Epidermal melanocyte (primary cell): ENCODE results near the gene SVBP.
"Not testable (repeated sequence)": the region's sequence is repeated elsewhere in the genome, so short reads cannot be mapped to it uniquely, and the experiment has no call there.

Experiments
- DNase-seq: peaks from one replicate; pipeline ENCODE4 v3.0.0; 2011; ENCODE audit warnings: low spot score; ENCODE audit not compliant: insufficient read length

The SVBP gene

DNA sequence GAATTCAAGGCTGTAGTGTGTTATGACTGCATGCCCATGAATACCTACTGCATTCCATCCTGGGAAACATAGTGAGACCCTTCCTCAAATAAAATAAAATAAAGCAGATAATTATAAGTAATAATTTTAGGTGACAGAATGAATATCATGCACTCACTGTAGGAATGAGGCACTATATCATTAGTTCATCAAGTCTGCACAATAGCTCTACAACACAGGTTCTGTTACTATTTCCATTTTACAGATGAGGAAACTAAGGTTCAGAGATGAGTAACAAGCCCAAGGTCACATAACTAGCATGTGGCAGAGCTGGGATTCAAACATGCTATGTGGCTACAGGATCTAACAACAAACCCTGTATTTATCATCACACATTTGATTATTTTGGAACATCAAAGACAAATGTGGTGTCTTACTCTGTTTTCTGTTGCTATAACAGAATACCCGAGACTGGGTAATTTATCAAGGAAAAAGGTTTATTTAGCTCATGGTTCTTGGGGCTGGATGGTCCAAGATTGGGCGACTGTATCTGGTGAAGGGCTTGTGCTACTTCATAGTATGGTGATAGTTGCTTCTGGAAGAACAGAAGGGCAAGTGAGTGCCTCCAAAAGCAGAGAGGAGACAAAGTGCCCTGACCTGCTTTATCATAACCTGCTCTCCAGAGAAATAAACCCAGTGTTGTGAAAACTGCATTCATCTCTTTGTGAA is 24.4 kb upstream of the SVBP start:
- no peak for DNase-seq

DNA sequence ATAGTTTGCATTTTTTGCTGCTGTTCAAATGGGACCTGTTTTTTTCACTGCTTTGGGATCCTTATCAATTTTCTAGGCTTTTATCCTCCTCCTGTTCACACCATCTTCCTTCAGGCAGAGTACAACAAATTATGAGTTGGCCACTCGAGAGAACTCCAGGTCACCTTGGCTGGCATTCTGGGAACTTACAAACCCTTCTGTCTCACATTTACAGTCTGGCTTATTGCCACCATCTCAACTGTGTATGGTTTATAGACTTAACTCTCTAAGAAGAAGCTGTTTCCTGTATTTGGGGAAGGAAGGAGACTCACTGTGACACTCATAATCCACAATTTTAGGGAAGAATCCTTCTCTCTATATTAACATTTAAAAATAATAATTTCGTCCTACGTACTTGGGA is 23.8 kb upstream of the SVBP start:
- no peak for DNase-seq

DNA sequence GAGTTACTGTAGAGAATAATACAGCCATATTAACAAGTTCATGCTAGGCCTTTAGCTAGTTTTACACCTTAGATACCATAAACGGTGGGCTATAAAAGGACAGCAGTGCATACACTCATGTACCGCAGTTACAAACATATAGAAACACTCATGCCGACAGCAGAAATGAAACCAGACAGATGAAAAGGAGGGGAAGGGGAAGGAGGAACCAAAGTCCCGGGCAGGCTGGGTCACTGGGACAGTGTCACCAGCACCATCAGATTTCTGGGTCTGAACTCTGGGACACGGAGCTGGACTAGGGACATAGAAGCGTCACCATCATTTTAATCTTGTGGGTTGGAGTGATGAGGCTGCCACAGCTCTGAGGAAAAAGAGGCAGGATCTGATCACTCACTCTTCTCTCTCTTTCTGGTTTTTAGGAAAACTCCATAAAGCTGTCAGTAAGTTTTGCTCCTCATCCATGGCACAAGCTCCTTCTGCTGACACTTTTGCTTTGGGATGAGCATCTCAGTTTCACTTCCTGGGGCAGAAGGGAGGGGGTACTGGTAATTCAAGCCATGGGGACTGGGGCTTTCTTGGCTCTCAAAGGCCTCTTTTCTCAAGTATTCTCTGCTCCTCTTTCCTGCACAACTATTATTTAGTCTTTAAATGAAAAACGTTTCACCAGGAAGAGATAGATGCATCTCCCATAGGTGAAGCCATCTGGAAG is 21.4 kb upstream of the SVBP start:
- DNase-seq: no peak

DNA sequence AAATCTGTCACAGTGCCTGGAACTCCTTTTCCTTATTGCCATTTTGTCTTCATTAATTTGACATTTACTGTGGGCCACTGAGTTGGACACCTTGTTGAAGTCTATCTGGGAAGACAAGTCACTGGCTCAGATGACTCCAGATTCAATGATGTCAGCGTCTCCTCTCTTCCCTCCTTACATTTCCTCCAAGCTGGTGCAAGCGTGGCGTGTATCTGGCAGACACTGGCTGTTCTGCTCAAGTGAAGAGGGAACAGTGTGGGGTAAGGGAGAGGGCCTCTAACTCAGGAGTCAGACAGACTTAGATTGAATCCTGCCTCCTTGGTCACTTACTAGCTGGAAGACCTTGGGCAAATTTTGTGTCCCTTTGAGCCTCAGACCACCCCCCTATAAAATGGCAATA is 20.5 kb upstream of the SVBP start:
- DNase-seq: no peak

DNA sequence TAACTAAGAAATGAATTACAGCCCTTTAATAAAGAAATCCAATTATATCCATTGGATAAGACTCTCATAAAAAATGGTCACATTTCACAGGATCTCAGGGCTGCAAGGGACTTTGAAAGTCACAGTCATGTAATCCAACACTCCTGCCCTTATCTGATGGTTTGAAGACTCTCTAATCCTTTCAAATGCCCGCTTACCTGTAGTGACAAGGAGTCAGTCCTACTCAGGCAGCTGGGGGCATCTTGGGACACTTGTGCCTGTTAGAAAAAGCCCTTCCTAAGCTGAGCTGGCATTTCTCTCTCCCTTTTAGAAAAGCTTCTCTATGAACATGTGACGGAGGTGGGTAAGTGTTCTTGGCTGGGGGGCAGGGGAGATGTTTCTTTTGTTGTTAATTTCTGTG is 18.2 kb upstream of the SVBP start:
- no peak for DNase-seq

DNA sequence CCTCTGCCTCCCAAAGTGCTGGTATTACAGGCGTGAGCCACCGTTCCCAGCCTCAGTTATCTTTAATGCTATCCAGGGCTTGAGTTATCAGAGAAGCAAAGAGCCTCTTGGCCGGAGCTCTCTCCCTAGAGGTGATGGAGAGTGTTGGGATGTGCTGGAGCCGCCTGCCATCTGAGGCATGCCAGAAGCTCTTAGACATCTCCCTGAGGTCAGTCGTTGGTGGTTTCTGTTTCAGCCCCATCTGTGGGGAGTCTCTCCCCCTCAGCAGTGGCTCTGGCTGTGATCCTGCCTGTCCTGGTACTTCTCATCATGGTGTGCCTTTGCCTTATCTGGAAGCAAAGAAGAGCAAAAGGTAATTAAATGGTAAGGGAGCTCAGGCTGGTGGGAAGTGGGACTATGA is 17.6 kb upstream of the SVBP start:
- no peak for DNase-seq

DNA sequence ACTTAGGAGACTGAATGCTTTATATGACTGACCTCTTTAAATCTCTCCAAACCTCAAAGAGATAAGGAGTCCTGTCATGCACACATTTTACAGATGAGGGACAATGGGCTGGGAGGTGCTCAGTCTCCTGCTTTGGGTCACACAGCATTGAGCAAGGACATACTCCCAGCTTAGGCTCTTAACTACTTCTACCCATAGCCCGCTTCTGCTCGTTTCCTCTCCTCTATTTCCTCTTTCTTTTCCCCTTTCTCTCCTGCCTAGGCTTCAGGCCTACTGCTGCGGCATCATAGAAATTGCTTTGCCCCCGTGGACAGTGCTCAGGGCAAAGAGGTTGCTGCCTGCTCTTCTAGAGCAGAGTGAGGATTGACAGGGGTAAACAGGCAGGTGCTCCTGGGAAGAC is 16.8 kb upstream of the SVBP start:
- no peak for DNase-seq

DNA sequence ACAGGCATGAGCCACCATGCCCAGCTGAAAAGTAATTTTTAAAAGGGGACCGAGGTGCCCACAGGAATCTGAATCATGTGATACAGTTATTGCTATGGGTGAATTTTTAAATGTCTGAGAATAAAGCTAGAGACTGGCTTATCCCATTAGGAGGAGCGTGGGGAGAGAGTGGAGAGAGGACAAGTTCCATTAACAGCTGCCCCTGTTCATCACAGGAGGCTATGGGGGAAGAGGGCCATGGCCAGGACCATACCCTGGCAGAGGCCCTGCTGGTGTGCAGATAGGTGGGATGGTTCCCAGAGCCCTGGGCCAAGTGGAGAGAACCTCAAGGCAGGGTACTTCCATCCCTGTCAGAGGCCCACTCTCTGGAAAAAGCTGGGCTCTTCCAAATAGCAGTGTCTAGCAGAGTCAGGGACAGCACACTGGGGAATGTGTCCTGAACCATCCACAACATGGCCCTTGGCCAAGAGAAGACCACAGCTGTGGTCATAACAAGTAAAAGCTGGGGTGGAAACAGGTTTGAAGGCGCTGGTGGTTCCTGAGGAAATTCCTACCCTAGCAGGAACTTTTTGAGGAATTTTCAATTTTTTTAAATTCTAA is 15.5 kb upstream of the SVBP start:
- no peak for DNase-seq

DNA sequence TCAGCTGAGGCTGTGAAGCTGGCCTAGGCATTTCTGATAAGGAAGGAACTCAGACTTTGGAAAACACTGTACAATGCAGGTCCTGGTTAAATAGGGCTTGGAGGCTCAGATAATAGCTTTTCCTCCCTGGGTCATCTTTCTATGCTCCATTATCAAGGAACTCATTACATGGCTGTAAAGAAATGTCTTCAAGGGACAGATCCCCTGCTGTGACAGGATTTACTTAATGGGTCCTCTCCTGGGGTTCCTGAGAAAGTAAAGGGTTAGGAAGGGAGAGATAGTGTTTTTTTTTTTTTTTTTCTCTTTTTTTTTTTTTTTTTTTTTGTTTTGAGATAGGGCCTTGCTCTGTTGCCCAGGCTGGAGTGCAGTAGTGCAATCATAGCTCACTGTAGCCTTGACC is 14.1 kb upstream of the SVBP start:
- no peak for DNase-seq

DNA sequence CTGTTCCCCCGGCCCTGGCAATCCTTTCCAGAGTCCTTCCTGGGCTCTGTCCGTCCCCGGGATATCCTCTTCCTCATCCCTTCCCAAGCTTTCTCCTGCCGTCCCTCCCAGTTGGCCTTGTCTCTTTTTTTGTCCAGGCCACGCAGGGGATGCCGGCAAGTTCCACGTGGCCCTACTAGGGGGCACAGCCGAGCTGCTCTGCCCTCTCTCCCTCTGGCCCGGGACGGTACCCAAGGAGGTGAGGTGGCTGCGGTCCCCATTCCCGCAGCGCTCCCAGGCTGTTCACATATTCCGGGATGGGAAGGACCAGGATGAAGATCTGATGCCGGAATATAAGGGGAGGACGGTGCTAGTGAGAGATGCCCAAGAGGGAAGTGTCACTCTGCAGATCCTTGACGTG is 13.4 kb upstream of the SVBP start:
- DNase-seq: no peak

DNA sequence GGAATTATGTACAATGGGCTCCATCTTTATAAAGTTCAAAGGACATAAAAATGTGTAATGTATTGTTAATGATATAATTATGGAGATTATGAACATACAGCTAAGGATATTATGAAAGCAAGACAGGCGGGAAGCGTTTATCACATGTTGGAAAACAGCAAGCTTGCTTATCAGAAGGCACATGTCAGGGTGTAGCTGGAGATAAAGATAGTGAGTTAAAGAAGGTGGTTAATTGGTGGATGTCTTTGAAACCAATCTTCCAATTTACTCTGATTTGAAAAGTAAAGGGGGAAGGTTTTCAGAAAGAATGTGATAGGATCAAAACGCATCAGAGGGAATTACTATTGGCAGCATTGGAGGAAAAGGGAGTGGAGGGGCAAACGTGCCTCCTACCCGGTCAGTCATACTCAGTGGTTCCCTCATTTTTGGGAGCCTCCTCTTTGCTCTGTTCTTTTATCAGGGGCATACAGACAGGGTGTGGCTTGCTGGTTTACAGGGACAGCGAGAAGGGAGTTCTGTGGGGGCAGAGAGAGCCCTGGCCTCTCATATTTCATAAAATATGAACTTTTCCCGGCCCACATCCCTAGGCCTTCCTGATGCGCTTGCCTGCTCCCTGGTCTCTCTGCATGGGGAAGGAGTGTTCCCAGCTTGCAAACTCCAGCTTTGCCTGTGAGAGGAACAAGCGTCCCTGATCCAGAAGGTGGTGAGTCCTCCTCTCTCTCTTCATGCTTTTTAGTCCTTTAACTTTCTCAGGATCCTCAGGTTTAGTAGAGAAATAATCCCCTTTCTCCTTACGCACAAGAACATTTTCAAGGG is 8.0 kb upstream of the SVBP start:
- no peak for DNase-seq

DNA sequence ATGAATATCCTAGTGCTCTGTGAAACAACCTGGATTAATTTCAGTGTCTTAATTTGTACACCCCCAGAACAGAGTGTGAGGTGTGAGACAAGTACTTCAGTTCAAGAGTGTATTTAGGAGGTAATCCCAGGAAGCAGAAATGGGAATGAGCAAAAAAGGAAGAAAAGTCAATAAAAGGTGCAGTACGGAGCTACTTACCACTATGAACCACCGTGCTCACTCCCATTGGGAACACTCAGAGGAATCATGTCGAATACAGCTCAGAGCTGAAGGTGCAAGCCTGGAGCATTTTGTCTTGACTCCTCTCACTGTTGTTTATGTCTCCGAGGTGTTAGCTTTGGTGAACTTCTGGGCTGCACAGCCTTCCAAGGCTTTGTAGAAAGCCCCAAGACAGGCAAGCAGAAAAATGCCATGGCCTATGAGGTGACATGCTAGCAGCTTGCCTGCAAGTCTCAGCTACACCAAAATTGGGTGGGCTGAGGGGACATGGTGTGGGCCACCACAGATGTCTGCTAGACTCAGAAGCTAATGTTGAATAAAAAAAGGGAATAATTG is 7.4 kb upstream of the SVBP start:
- DNase-seq: no peak

DNA sequence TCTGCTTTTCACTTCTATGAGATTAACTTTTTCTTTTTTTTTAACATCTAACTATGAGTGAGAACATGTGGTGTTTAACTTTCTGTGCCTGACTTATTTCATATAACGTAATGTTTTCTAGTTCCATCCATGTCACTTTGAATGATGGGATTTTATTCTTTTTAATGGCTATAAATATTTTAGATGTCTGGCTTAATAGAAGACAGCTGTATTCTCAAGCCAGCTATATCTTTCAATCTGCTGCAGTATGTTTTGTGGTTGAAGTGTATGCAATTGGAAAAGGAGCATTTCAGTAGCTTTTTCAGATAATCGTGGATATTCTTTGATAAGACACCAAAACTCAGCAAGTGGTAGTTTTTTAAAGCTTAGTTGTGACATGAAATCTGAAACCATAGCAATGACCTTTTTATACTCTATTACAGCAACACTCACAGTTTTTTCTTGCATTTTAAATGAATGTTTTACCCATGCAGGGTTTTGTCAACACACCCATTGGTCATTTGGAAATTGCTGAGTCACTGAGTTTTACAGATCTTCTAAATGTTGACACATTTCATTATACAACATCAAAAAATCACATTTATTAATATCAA is 5.7 kb upstream of the SVBP start:
- no peak for DNase-seq

DNA sequence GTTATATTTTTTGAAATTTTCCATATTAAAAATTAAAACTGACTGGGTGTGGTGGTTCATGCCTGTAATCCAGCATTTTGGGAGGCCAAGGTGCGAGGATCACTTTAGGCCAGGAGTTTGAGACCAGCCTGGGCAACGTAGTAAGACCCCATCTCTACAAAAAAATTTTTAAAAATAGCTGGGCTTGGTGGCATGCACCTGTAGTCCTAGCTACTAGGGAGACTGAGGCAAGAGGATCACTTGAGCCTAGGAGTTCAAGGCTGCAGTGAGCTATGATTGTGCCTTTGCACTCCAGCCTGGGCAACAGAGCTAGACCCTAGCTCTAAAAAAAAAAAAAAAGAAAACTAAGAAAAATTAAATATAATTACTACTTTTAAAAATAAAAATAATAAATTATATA is 4.5 kb upstream of the SVBP start:
- DNase-seq: no peak

DNA sequence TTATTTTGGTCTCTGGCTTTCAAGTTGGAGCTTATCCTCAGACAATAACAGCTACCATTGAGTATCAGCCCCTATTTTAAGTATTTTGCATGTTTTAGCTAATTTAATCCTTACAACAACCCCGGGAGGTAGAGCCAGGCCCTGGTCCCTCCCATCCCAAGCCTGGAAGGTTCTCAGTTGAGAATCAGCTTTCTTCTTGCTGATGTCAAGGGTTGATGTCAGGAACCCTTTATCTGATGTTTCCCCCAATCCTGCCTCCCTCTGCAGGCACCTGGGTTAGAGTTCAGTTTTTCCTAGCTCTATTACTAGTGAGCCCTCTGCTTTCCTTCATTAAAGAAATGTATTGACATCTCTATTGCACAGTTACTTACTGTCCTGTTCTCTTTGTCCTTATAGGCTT is 3.6 kb upstream of the SVBP start:
- DNase-seq: no peak

DNA sequence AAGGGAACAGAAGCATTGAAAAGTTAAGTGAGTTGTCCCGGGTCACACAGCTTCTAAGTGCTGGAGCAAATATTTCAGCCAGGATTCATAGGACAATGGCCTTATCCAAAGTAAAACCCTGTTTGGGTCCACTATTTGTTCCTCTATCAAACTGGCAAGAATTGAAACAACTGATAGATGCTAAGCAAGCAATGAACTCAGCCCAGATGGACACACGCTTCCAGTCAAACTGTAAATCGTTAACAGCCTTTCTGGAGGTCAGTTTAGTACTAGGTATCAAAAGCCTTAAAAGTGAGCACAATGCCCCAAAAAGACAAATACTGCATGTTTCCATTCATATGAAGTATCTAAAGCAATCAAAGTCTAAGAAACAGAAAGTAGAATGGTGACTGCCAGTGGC is 779 bp upstream of the SVBP start:
- DNase-seq: no peak

DNA sequence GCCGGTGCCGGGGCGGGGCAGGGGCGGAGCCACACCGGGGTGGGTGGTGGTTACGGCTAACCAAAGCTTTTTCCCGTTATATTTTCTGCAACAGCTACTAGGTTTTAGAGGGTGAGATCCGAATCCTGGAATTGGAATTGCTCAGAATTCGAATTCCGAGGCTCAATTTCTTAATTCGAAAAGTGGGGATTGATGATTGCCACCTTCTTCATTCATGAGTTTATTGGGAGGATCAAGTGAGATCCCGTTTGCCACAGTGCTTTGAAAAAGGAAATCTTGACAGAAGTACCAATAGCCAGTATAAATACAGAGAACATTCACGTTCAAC is 207 bp upstream of the SVBP start:
- peak; percentile 85 for DNase-seq

DNA sequence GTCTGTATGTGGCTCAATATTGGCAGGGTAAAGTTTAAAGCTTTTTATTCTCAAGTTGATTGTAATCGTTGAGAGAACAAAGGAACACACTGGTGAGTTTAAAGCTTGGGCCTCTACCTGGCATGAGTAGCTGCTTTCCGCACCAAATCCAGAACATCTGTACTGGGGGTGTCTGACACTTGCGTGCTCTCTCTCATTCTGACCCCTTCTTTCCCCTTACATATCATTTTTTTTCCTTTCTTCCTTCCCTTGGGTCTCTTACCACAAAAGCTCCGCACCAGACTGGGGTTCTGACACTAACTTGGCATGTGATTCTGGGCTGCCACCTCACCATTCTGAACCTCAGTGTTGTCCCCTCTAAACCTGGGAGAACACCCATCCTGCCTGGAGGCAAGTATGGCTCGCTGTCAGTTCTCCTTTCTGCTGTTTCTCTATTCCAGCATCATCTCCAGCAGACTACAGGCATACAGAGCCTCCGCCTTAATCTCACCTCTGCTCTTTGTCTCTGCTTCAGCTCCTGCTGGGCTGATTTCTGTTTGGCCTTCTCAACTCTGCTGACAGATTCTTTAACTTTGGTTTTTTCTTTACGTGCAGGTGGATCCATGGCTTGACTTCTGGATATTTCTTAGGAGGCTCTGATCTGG is 1.1 kb downstream of the SVBP start:
- DNase-seq: no peak

DNA sequence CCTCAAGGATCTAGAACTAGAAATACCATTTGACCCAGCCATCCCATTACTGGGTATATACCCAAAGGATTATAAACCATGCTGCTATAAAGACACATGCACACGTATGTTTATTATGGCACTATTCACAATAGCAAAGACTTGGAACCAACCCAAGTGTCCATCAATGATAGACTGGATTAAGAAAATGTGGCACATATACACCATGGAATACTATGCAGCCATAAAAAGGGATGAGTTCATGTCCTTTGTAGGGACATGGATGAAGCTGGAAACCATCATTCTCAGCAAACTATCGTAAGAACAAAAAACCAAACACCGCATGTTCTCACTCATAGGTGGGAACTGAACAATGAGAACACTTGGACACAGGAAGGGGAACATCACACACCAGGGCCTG is 2.4 kb downstream of the SVBP start:
- DNase-seq: not testable (repeated sequence)

DNA sequence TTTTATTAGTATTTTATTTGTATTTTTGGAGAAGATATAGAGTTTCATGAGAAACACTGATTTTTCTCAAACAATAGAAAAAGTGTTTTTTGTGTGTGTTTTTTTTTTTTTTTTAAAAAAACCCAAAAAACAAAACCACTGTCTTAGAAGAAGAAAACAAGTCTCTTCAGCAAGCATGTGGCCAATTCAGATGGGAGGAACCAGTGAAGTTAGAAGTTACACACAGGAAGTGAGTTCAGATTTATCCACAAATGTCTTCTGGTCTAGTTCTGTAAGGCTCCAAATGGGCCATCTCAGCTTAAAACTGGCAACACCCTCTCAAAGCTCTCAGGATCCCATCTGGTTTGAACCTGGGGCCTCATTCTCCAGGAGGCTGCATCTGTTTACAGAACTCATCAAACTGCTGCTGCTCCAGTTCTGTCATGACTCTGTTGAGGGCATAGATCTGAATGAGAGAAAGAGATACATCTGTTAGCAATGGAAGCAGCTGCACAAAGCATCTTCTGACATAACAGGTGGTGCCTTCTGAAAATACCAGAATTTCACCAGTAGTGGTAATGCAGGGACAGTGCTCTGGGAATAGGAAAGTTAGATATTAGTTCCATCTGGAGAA is 10.0 kb downstream of the SVBP start:
- DNase-seq: no peak

DNA sequence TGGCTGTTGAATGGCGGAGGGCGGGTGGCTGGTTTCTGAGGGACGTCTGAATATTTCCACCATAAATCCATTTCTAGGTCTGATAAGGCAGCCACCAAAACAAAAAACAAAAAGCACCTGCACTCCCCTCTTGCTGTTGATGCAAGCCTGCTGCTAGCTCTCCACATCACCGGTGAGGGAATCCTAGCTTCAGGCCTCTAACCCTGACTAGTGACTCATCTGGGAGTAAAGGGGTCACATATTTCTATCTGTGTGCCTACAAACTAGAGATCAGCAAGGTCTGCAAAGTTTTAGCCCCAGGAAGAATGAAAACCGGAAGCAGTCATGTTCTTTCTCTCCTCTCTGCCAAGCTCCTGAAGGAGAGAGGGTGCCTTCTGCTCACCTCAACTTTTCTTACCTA is 10.6 kb downstream of the SVBP start:
- DNase-seq: no peak
